Mammary epithelial cell (primary cell): ENCODE measurements around the gene LAMTOR2.

Experiments used
- EZH2 ChIP-seq: IDR thresholded peaks from 2 replicates; pipeline ENCODE4 v1.6.1; 2012; ENCODE audit warnings: low read length, inconsistent platforms, borderline replicate concordance
- TF ChIP-seq, protein P1 (sequence below), 2 donors: IDR thresholded peaks in 1 of 2; conservative IDR thresholded peaks in 1 of 2; 2 replicates each; pipeline ENCODE4 v1.5.1; 2011 to 2012; ENCODE audit warnings: inconsistent platforms in 2 of 2, low read length in 2 of 2, mild to moderate bottlenecking in 2 of 2, control low read depth in 1 of 2, low read depth in 1 of 2; ENCODE audit not compliant: insufficient read depth in 1 of 2; ENCODE audit errors: extremely low read depth in 1 of 2

DNA sequence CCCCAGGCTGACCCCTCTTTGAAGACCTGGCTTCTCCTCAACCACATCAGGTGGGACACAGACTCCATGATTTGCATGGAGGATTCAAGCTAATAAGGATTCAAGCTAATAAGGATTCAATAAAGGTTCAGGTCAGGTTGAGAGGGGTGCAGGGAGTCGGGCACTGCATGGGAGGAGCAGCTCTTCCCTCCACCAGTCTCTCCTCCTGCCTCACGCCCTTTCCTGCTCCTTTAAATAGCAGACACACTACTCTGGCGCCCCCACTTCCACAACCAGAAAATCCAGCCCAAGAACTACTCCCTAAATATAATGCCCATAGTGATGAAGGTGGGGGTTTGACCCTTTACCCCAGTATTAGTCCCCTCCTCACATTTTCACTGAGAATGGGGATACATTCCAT, 20.6 kb downstream of the LAMTOR2 start:
- TF ChIP-seq, protein P1, sequence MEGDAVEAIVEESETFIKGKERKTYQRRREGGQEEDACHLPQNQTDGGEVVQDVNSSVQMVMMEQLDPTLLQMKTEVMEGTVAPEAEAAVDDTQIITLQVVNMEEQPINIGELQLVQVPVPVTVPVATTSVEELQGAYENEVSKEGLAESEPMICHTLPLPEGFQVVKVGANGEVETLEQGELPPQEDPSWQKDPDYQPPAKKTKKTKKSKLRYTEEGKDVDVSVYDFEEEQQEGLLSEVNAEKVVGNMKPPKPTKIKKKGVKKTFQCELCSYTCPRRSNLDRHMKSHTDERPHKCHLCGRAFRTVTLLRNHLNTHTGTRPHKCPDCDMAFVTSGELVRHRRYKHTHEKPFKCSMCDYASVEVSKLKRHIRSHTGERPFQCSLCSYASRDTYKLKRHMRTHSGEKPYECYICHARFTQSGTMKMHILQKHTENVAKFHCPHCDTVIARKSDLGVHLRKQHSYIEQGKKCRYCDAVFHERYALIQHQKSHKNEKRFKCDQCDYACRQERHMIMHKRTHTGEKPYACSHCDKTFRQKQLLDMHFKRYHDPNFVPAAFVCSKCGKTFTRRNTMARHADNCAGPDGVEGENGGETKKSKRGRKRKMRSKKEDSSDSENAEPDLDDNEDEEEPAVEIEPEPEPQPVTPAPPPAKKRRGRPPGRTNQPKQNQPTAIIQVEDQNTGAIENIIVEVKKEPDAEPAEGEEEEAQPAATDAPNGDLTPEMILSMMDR (conservative IDR thresholded peaks at IDR 0.05 in 1 of 2, IDR thresholded peaks at IDR 0.05 in 1 of 2; ENCODE audit: extremely low read depth in 1 of 2, insufficient read depth in 1 of 2, low read depth in 1 of 2, low read length in 2 of 2): peak in 1 of 2 donors; percentile 8
- TF ChIP-seq EZH2: no peak
